HL-60 (cell line): ENCODE data around the gene SEPTIN2.

Source experiments
- CTCF ChIP-seq: IDR thresholded peaks from one replicate; pipeline ENCODE4 v1.5.1; 2011; ENCODE audit warnings: low read length, control low read depth, inconsistent platforms; ENCODE audit not compliant: insufficient read depth
- SPI1 ChIP-seq: IDR thresholded peaks from 2 replicates; pipeline ENCODE4 v1.6.1; 2012; ENCODE audit warnings: low read depth, mild to moderate bottlenecking, borderline replicate concordance
- TF ChIP-seq, protein P1 (sequence below): IDR thresholded peaks from 2 replicates; pipeline ENCODE4 v1.6.1; 2012; ENCODE audit warnings: low read depth; ENCODE audit not compliant: insufficient replicate concordance

- no peak for TF ChIP-seq CTCF
- no peak for TF ChIP-seq SPI1
- TF ChIP-seq, protein P1, sequence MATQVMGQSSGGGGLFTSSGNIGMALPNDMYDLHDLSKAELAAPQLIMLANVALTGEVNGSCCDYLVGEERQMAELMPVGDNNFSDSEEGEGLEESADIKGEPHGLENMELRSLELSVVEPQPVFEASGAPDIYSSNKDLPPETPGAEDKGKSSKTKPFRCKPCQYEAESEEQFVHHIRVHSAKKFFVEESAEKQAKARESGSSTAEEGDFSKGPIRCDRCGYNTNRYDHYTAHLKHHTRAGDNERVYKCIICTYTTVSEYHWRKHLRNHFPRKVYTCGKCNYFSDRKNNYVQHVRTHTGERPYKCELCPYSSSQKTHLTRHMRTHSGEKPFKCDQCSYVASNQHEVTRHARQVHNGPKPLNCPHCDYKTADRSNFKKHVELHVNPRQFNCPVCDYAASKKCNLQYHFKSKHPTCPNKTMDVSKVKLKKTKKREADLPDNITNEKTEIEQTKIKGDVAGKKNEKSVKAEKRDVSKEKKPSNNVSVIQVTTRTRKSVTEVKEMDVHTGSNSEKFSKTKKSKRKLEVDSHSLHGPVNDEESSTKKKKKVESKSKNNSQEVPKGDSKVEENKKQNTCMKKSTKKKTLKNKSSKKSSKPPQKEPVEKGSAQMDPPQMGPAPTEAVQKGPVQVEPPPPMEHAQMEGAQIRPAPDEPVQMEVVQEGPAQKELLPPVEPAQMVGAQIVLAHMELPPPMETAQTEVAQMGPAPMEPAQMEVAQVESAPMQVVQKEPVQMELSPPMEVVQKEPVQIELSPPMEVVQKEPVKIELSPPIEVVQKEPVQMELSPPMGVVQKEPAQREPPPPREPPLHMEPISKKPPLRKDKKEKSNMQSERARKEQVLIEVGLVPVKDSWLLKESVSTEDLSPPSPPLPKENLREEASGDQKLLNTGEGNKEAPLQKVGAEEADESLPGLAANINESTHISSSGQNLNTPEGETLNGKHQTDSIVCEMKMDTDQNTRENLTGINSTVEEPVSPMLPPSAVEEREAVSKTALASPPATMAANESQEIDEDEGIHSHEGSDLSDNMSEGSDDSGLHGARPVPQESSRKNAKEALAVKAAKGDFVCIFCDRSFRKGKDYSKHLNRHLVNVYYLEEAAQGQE, result no peak
Measured at GRCh38 chr2:241354668-241355658, 39.2 kb downstream of the SEPTIN2 start.
